Measurements from ENCODE around the gene YKT6.

The YKT6 gene

GRCh38 chr7:44263326-44264082 is 62.7 kb downstream of the YKT6 start:
- no peak for DNase-seq

Data from NCI-H345 (cell line).